ENCODE results near the gene SEC61A1.

- no peak for TF ChIP-seq GATA1 (IDR thresholded peaks at IDR 0.05; ENCODE audit: low read depth, low read length)
- TF ChIP-seq POLR2A (IDR thresholded peaks at IDR 0.05; ENCODE audit: low read length) = no peak
Measured at GRCh38 chr3:128078875-128079274, 26.6 kb downstream of the SEC61A1 start.
